Trophoblast cell (in vitro differentiated cells and primary cell): ENCODE results near the gene SHANK1.

Experiments used
- DNase-seq, 2 donors: peaks; one replicate each; pipeline ENCODE4 v3.0.0-alpha.2; 2016
- H2AFZ ChIP-seq: 2 replicates; pipeline ENCODE4 v1.6.1; 2013; ENCODE audit warnings: low read length, moderate library complexity, mild to moderate bottlenecking; ENCODE audit not compliant: insufficient read depth, poor library complexity
- H2AK5ac ChIP-seq: 2 replicates; pipeline ENCODE4 v1.6.1; 2013; ENCODE audit warnings: mild to moderate bottlenecking, low read length
- H2BK120ac ChIP-seq: 2 replicates; pipeline ENCODE4 v1.6.1; 2013; ENCODE audit warnings: low read length, mild to moderate bottlenecking, moderate library complexity; ENCODE audit not compliant: insufficient read depth, poor library complexity
- H2BK12ac ChIP-seq: 2 replicates; pipeline ENCODE4 v1.6.1; 2013; ENCODE audit warnings: mild to moderate bottlenecking, low read length, moderate library complexity
- H2BK5ac ChIP-seq: 2 replicates; pipeline ENCODE4 v1.6.1; 2013; ENCODE audit warnings: low read length, low read depth, moderate library complexity, mild to moderate bottlenecking; ENCODE audit not compliant: poor library complexity
- H3K14ac ChIP-seq: 2 replicates; pipeline ENCODE4 v1.6.1; 2013; ENCODE audit warnings: mild to moderate bottlenecking, low read length
- H3K18ac ChIP-seq: 2 replicates; pipeline ENCODE4 v1.6.1; 2013; ENCODE audit warnings: mild to moderate bottlenecking, low read length
- H3K23ac ChIP-seq: 2 replicates; pipeline ENCODE4 v1.6.1; 2013; ENCODE audit warnings: low read length
- H3K27ac ChIP-seq: 2 replicates; pipeline ENCODE4 v1.5.1; 2013; ENCODE audit warnings: low read depth, mild to moderate bottlenecking, inconsistent platforms, low read length, moderate library complexity
- H3K27me3 ChIP-seq: 2 replicates; pipeline ENCODE4 v1.6.1; 2013; ENCODE audit warnings: inconsistent platforms, mild to moderate bottlenecking, low read length, moderate library complexity; ENCODE audit not compliant: insufficient read depth
- H3K36me3 ChIP-seq, 2 experiments: 1 replicate in 1 of 2; 2 replicates in 1 of 2; pipeline ENCODE4 v1.6.1; 2013; ENCODE audit warnings: low read length in 2 of 2, mild to moderate bottlenecking in 2 of 2, moderate library complexity in 1 of 2; ENCODE audit not compliant: insufficient read depth in 2 of 2, control insufficient read depth in 1 of 2
- H3K4ac ChIP-seq: 2 replicates; pipeline ENCODE4 v1.6.1; 2013; ENCODE audit warnings: low read depth, mild to moderate bottlenecking, low read length, moderate library complexity
- H3K4me1 ChIP-seq, 2 experiments: 1 replicate in 1 of 2; 2 replicates in 1 of 2; pipeline ENCODE4 v1.6.1; 2013; ENCODE audit warnings: low read length in 2 of 2, mild to moderate bottlenecking in 2 of 2, moderate library complexity in 1 of 2; ENCODE audit not compliant: insufficient read depth in 2 of 2, control insufficient read depth in 1 of 2
- H3K4me2 ChIP-seq: 2 replicates; pipeline ENCODE4 v1.6.1; 2013; ENCODE audit warnings: inconsistent platforms, mild to moderate bottlenecking, low read length, moderate library complexity
- H3K4me3 ChIP-seq: 2 replicates; pipeline ENCODE4 v1.5.1; 2013; ENCODE audit warnings: mild to moderate bottlenecking, low read depth, low read length, inconsistent platforms
- H3K79me1 ChIP-seq: one replicate; pipeline ENCODE4 v1.6.1; 2013; ENCODE audit warnings: low read length
- H3K79me2 ChIP-seq: 2 replicates; pipeline ENCODE4 v1.6.1; 2013; ENCODE audit warnings: low read length, mild to moderate bottlenecking; ENCODE audit not compliant: control insufficient read depth, insufficient read depth, poor library complexity
- H3K9ac ChIP-seq: 2 replicates; pipeline ENCODE4 v1.6.1; 2013; ENCODE audit warnings: mild to moderate bottlenecking, low read length
- H3K9me3 ChIP-seq: 2 replicates; pipeline ENCODE4 v1.6.1; 2013; ENCODE audit warnings: low read depth, mild to moderate bottlenecking, control low read depth, inconsistent platforms, low read length; ENCODE audit not compliant: insufficient read depth
- H4K12ac ChIP-seq: 2 replicates; pipeline ENCODE4 v1.6.1; 2013; ENCODE audit warnings: low read depth, mild to moderate bottlenecking, low read length, moderate library complexity
- H4K8ac ChIP-seq: 2 replicates; pipeline ENCODE4 v1.6.1; 2013; ENCODE audit warnings: low read depth, mild to moderate bottlenecking, low read length, moderate library complexity
- H4K91ac ChIP-seq: one replicate; pipeline ENCODE4 v1.6.1; 2013; ENCODE audit warnings: low read depth, mild to moderate bottlenecking, low read length, moderate library complexity
- WGBS: extraction: QIAGEN DNeasy Blood & Tissue Kit; methylation state at CpG from one replicate; pipeline ENCODE4 v1.1.7; 2013; ENCODE audit warnings: missing lambda C conversion rate; ENCODE audit not compliant: insufficient read length, insufficient coverage; ENCODE audit errors: extremely low coverage; 5-methylcytosine and 5-hydroxymethylcytosine counted together

Gene SHANK1

GRCh38 chr19:50638600-50638999 is 81.0 kb downstream of the SHANK1 start:
- no peaks in the 10 kb centered on the region for H3K27me3 ChIP-seq
- H4K8ac ChIP-seq: no peak overlapping the region
- H3K79me2 ChIP-seq: no peaks in the 10 kb centered on the region
- H3K36me3 ChIP-seq: no peaks in the 10 kb centered on the region
- H3K4me3 ChIP-seq: no peak overlapping the region
- no peak overlapping the region for H3K23ac ChIP-seq
- no CpG with 5 or more reads among the region's 10 CpGs for WGBS
- H3K9ac ChIP-seq: no peak overlapping the region
- peaks cover 0 to 2% of the 10 kb centered on the region in 2 experiments for H3K4me1 ChIP-seq
- H4K12ac ChIP-seq: no peak overlapping the region
- no peak overlapping the region for H3K4ac ChIP-seq
- no peak overlapping the region for H3K14ac ChIP-seq
- H3K27ac ChIP-seq: no peak overlapping the region
- no peak overlapping the region for H3K18ac ChIP-seq
- H4K91ac ChIP-seq: no peak overlapping the region
- no peak overlapping the region for H2AFZ ChIP-seq
- no peak overlapping the region for H3K4me2 ChIP-seq
- H2BK12ac ChIP-seq: no peak overlapping the region
- H3K79me1 ChIP-seq: no peaks in the 10 kb centered on the region
- H2BK5ac ChIP-seq: no peak overlapping the region
- DNase-seq: no peak
- H2BK120ac ChIP-seq: no peak overlapping the region
- H3K9me3 ChIP-seq: peaks cover 16% of the 10 kb centered on the region
- H2AK5ac ChIP-seq: no peak overlapping the region

- no peak overlapping the region for H3K27ac ChIP-seq
- H4K91ac ChIP-seq: no peak overlapping the region
- no peak overlapping the region for H2BK5ac ChIP-seq
- H2AFZ ChIP-seq: no peak overlapping the region
- H3K27me3 ChIP-seq: peaks cover 1% of the 10 kb centered on the region
- no peak overlapping the region for H2BK12ac ChIP-seq
- no peak overlapping the region for H4K12ac ChIP-seq
- no peaks in the 10 kb centered on the region for H3K79me1 ChIP-seq
- H3K36me3 ChIP-seq: no peaks in the 10 kb centered on the region
- H4K8ac ChIP-seq: no peak overlapping the region
- no peak overlapping the region for H2BK120ac ChIP-seq
- peak overlapping the region; percentile 32 for H3K23ac ChIP-seq
- WGBS: no CpG with 5 or more reads among the region's 5 CpGs
- no peak overlapping the region for H3K18ac ChIP-seq
- no peak overlapping the region for H3K14ac ChIP-seq
- H3K4me1 ChIP-seq: peaks cover 0 to 2% of the 10 kb centered on the region in 2 experiments
- H3K4me3 ChIP-seq: no peak overlapping the region
- H3K9me3 ChIP-seq: peaks cover 16% of the 10 kb centered on the region
- H3K4ac ChIP-seq: no peak overlapping the region
- H3K4me2 ChIP-seq: no peak overlapping the region
- H3K79me2 ChIP-seq: no peaks in the 10 kb centered on the region
- no peak overlapping the region for H3K9ac ChIP-seq
- DNase-seq: no peak
- no peak overlapping the region for H2AK5ac ChIP-seq
Measured at GRCh38 chr19:50636317-50637085, 83.1 kb downstream of the SHANK1 start.

- no peak overlapping the region for H4K8ac ChIP-seq
Measured at GRCh38 chr19:50633973-50634372, 85.6 kb downstream of the SHANK1 start.

GRCh38 chr19:50633359-50633758 is 86.2 kb downstream of the SHANK1 start:
- peaks cover 1% of the 10 kb centered on the region for H3K27me3 ChIP-seq
- no peak overlapping the region for H3K4me2 ChIP-seq
- no peaks in the 10 kb centered on the region for H3K4me1 ChIP-seq
- no peak overlapping the region for H3K18ac ChIP-seq
- H3K9me3 ChIP-seq: peaks cover 16% of the 10 kb centered on the region
- H4K91ac ChIP-seq: no peak overlapping the region
- DNase-seq: no peak
- no peak overlapping the region for H3K27ac ChIP-seq
- H2AK5ac ChIP-seq: no peak overlapping the region
- H3K79me2 ChIP-seq: no peaks in the 10 kb centered on the region
- no peak overlapping the region for H3K23ac ChIP-seq
- no peak overlapping the region for H3K9ac ChIP-seq
- H3K79me1 ChIP-seq: no peaks in the 10 kb centered on the region
- no peak overlapping the region for H2BK120ac ChIP-seq
- H2BK5ac ChIP-seq: no peak overlapping the region
- no peak overlapping the region for H2BK12ac ChIP-seq
- no peak overlapping the region for H2AFZ ChIP-seq
- H3K14ac ChIP-seq: no peak overlapping the region
- H4K12ac ChIP-seq: no peak overlapping the region
- WGBS: no CpG with 5 or more reads among the region's 2 CpGs
- H3K4ac ChIP-seq: no peak overlapping the region
- H4K8ac ChIP-seq: no peak overlapping the region
- H3K36me3 ChIP-seq: no peaks in the 10 kb centered on the region
- no peak overlapping the region for H3K4me3 ChIP-seq

More at GRCh38 chr19:50633973-50634372, 85.6 kb downstream of the SHANK1 start:
- Histone ChIP-seq H3K9me3 (peaks cover 16% of the 10 kb centered on the region), H3K23ac (no peak overlapping the region), H3K4me2 (no peak overlapping the region), H4K12ac (no peak overlapping the region), H3K18ac (no peak overlapping the region), H4K91ac (no peak overlapping the region), H2BK120ac (no peak overlapping the region), H3K14ac (no peak overlapping the region), H2AK5ac (no peak overlapping the region), H3K27me3 (peaks cover 1% of the 10 kb centered on the region), H3K79me2 (no peaks in the 10 kb centered on the region), H2AFZ (no peak overlapping the region), H3K79me1 (no peaks in the 10 kb centered on the region), H2BK5ac (no peak overlapping the region), H2BK12ac (no peak overlapping the region), H3K4me3 (no peak overlapping the region), H3K4me1 (no peaks in the 10 kb centered on the region), H3K36me3 (no peaks in the 10 kb centered on the region), H3K27ac (no peak overlapping the region), H3K4ac (no peak overlapping the region), H3K9ac (no peak overlapping the region)
- DNase-seq: no peak
- no CpG with 5 or more reads among the region's 2 CpGs for WGBS
